Gastroesophageal sphincter (tissue), 3 donors: Measurements from ENCODE around the gene LSS.
A peak's percentile ranks its signal among the peaks of the same experiment; 100 is the strongest.

Source experiments
- EP300 ChIP-seq: sonication (generic); formaldehyde crosslinking; IDR thresholded peaks from one replicate; pipeline ENCODE4 v1.6.1; 2017; ENCODE audit warnings: antibody characterized with exemption, mild to moderate bottlenecking
- POLR2A ChIP-seq, 2 donors: fragments of 450-650 bp; IDR thresholded peaks; one replicate each; pipeline ENCODE4 v1.6.1; 2017; ENCODE audit warnings: antibody characterized with exemption in 2 of 2, mild to moderate bottlenecking in 2 of 2, moderate library complexity in 1 of 2
- TF ChIP-seq, protein P1 (sequence below), 4 experiments: fragments of 200-600 bp in 2 of 4; fragments of 450-650 bp in 2 of 4; sonication (generic) in 1 of 4; IDR thresholded peaks; one replicate each; pipeline ENCODE4 v1.5.1; 2017 to 2019; ENCODE audit warnings: antibody characterized with exemption in 4 of 4, mild to moderate bottlenecking in 2 of 4, moderate library complexity in 2 of 4

DNA sequence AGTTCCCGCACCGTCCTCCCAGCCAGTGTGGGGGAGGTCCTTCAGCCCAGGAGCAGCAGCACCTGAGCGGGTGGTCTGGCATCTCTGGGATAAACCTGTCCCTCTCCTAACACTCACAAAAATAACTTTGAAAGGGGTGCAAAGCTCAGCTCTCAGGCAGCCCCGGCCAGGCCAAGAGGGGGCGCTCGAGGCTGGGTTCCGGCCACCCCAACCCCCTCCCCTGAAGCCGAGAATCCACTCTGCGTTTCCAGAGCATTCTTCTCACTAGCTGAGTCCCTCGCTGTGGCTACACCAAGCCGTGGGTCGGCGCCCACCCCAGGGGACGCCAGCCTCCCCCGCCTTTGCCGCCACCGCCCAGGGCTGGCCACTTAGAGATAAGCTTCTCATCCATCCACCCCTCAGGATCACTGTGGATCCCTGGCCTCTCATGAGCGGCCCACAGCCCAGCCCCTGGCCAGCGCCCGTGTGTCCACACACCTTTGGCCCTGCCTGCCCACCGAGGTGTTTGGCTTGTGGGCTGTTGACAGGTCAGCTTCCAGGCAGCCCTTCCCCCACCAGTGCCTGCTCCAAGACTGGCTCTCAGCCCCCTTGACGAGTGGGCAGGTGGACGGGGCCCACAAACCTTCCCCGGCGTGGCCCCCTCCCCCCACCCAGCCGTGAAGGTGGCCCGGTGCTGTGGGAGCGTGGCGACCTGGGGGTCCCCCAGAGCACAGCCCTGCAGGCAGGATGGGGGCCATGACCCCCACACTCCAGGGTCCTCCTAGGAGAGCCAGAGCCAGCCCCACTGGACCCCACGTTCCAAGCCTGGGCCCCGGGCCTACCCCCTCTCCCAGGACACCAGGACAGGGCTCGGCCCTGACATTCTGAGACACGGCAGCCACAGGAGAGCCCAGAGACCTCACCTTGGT, 75.1 kb downstream of the LSS start:
- TF ChIP-seq, protein P1, sequence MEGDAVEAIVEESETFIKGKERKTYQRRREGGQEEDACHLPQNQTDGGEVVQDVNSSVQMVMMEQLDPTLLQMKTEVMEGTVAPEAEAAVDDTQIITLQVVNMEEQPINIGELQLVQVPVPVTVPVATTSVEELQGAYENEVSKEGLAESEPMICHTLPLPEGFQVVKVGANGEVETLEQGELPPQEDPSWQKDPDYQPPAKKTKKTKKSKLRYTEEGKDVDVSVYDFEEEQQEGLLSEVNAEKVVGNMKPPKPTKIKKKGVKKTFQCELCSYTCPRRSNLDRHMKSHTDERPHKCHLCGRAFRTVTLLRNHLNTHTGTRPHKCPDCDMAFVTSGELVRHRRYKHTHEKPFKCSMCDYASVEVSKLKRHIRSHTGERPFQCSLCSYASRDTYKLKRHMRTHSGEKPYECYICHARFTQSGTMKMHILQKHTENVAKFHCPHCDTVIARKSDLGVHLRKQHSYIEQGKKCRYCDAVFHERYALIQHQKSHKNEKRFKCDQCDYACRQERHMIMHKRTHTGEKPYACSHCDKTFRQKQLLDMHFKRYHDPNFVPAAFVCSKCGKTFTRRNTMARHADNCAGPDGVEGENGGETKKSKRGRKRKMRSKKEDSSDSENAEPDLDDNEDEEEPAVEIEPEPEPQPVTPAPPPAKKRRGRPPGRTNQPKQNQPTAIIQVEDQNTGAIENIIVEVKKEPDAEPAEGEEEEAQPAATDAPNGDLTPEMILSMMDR (IDR thresholded peaks at IDR 0.05) = peak in 3 of 4 experiments; percentile 57 to 78 (median 63)
- TF ChIP-seq EP300 (no peak), POLR2A (IDR thresholded peaks at IDR 0.05) (no peak)
